Measurements from ENCODE around the gene ACTRT2.

- TF ChIP-seq CTCF (IDR thresholded peaks at IDR 0.05) (no peak), POLR2A (IDR thresholded peaks at IDR 0.05) (no peak), EP300 (IDR thresholded peaks at IDR 0.05) (no peak)
These were observed 3.2 kb upstream of the ACTRT2 start for GRCh38 chr1:3018051-3018471.
